ENCODE results near the gene EEPD1.
A peak's percentile ranks its signal among the peaks of the same experiment; 100 is the strongest.

The EEPD1 gene

GRCh38 chr7:36157527-36158320 is 4.7 kb downstream of the EEPD1 start:
- DNase-seq, result no peak

GRCh38 chr7:36158321-36158605 is 5.2 kb downstream of the EEPD1 start:
- DNase-seq, result no peak

GRCh38 chr7:36159618-36160017 is 6.6 kb downstream of the EEPD1 start:
- no peak for DNase-seq

GRCh38 chr7:36160313-36160712 is 7.3 kb downstream of the EEPD1 start:
- no peak for DNase-seq

GRCh38 chr7:36161996-36162395 is 8.9 kb downstream of the EEPD1 start:
- DNase-seq, result no peak

GRCh38 chr7:36165059-36165458 is 12.0 kb downstream of the EEPD1 start:
- DNase-seq, result peak; percentile 62 to 89 (median 85)

- DNase-seq, result no peak
These were observed 12.7 kb downstream of the EEPD1 start for GRCh38 chr7:36165802-36166201.

- no peak for DNase-seq
These were observed 14.5 kb downstream of the EEPD1 start for GRCh38 chr7:36167403-36168050.

GRCh38 chr7:36171503-36171902 is 18.4 kb downstream of the EEPD1 start:
- no peak for DNase-seq

GRCh38 chr7:36175886-36176285 is 22.8 kb downstream of the EEPD1 start:
- DNase-seq, result peak; percentile 79 to 87 (median 84)

GRCh38 chr7:36176697-36177096 is 23.6 kb downstream of the EEPD1 start:
- DNase-seq, result no peak

- peak in 1 of 3 donors; percentile 38 for DNase-seq
These were observed 27.1 kb downstream of the EEPD1 start for GRCh38 chr7:36180121-36180520.

GRCh38 chr7:36181668-36182067 is 28.6 kb downstream of the EEPD1 start:
- DNase-seq, result no peak

- DNase-seq, result no peak
These were observed 30.0 kb downstream of the EEPD1 start for GRCh38 chr7:36182854-36183604.

- peak in 1 of 3 donors; percentile 37 for DNase-seq
These were observed 32.0 kb downstream of the EEPD1 start for GRCh38 chr7:36185092-36185491.

- no peak for DNase-seq
These were observed 32.7 kb downstream of the EEPD1 start for GRCh38 chr7:36185756-36186155.

- no peak for DNase-seq
These were observed 33.5 kb downstream of the EEPD1 start for GRCh38 chr7:36186359-36187121.

GRCh38 chr7:36188266-36188665 is 35.2 kb downstream of the EEPD1 start:
- DNase-seq, result peak in 1 of 3 donors; percentile 45

- peak; percentile 32 to 53 (median 42) for DNase-seq
These were observed 35.9 kb downstream of the EEPD1 start for GRCh38 chr7:36188906-36189305.

GRCh38 chr7:36190447-36191291 is 37.6 kb downstream of the EEPD1 start:
- peak; percentile 84 to 90 (median 89) for DNase-seq

- no peak for DNase-seq
These were observed 38.4 kb downstream of the EEPD1 start for GRCh38 chr7:36191292-36191920.

Measured in suppressor macrophage treated with lipopolysaccharide for 1 hour (primary cell).